HG03108 (cell line): ENCODE measurements around the gene DPYSL5.
"Not testable (repeated sequence)": the region's sequence is repeated elsewhere in the genome, so short reads cannot be mapped to it uniquely, and the experiment has no call there.

Experiments used
- ATAC-seq: cut with Tn5 transposase; IDR thresholded peaks from one replicate; pipeline ENCODE4 v1.9.1; 2021; ENCODE audit warnings: moderate library complexity; ENCODE audit not compliant: unreplicated experiment

The DPYSL5 gene

GRCh38 chr2:26873286-26873983 lies 25.5 kb downstream of the DPYSL5 start:
- no peak for ATAC-seq

- no peak for ATAC-seq
Observed at GRCh38 chr2:26874514-26874913, 26.6 kb downstream of the DPYSL5 start.

GRCh38 chr2:26875065-26875634 lies 27.2 kb downstream of the DPYSL5 start:
- no peak for ATAC-seq

- no peak for ATAC-seq
Observed at GRCh38 chr2:26875808-26876207, 27.9 kb downstream of the DPYSL5 start.

DNA sequence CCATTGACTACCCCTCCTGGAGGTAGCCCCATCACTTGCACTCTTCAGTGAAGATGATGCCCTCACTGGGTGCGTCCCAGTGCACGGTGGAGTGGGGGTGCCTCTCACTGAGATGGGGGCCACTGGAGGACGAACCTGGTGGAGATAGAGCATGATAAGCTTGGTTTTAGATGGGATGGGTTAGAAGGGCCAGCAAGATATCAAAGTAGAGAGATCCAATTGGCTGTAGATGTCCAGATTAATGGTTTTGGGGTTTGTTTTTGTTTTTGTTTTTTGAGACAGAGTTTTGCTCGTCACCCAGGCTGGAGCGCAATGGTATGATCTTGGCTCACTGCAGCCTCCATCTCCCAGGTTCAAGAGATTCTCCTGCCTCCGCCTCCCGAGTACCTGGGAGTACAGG lies 28.3 kb downstream of the DPYSL5 start:
- ATAC-seq: no peak

DNA sequence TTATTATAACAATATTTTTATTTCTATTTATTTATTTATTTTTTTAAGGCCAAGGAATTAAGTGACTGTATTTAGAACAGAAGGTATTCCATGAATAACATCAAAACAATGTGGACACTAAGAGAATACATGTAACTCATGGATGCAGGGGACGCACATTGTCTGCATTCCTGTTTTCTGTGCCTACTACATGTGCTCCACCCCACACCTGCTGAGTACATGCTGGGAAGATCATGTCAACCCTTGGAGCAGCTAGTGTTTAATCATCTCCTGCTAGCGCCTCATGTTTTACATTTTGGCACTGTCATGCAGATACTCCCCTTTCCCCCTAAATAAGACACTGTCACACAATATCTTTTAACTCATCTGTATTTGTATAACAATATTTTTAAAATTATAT lies 29.3 kb downstream of the DPYSL5 start:
- no peak for ATAC-seq

GRCh38 chr2:26880161-26880560 lies 32.2 kb downstream of the DPYSL5 start:
- no peak for ATAC-seq

- no peak for ATAC-seq
Observed at GRCh38 chr2:26880910-26881435, 33.0 kb downstream of the DPYSL5 start.

DNA sequence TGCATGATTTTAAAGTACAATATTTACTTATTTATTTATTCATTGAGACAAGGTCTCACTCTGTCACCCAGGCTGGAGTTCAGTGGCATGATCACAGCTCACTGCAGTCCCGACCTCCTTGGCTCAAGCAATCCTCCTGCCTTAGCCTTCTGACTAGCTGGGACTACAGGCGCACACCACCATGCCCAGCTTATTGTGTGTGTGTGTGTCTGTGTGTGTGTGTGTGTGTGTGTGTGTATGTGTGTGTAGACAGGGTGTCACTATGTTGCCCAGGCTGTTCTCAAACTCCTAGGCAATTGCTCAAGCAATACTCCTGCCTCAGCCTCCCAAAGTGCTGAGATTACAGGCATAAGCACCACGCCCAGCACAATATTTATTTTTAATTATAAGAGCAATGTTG lies 34.3 kb downstream of the DPYSL5 start:
- ATAC-seq: not testable (repeated sequence)

DNA sequence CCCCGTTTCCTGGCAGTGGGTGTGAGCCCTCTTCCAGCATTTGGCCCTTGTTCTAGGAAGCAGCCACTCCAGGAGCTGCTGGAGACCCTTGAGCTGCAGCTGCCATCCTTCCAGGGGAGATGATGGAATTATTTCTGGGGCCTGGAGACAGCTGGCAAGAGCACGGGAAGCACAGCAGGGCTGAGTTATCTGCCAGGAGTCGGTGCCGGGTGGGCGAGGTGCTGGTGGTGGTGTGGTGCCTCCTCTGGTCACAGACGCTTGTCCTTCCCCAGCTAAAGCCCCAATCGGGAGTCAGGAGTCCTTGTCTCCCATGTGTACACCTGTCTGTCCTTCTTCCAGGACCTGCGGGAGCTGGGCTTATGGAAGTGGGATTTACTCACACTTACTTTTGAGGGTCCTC lies 36.0 kb downstream of the DPYSL5 start:
- no peak for ATAC-seq

DNA sequence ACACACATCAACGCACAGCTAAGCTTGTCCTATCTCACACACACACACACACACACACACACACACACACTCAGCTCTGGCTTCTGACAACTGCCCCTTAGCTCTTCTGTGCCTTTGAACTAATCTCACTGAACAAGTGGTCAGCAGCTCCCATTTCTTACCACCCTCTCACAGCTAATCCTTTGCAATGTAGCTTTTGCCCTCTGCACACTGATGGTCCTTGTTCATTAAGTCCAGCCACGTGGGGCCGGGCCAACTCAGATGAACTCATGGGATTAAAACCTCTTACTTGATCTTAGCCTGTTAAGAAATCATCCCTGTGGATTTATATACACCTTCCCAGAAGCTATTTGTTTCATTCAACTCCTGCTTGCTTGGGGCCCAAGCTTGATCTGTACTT lies 36.6 kb downstream of the DPYSL5 start:
- ATAC-seq: no peak

DNA sequence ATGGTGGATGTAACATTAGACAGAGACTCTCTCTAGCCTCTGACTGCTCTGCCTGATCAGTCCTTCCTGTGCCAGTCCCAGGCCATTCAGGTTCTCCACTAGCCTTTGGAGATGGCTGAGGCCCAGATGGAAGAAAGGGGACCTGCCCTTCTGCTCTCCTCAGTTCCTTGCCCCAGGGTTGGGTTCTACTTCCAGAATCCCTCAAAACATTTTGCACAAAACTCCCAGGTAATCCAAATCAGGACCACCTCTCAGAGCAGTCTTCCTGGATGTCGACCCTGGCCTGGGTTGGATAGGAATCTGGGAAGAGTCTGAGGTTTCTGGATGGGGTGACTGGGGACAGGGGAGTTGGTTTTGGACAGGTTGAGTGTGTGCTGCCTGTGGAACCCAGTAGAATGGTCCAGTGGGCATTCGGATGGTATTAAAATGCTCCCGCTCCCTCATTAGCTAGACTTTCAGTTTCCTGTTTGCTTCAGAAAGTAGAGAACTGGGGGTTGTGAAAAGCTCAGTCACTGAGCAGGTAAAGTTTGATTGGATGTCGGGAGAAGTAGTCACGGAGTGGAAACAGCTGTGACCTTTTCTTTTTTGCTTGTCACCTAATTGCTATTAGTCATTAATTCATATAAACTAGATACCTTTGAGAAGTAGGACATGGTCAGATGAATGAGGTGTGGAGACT lies 37.9 kb downstream of the DPYSL5 start:
- no peak for ATAC-seq

GRCh38 chr2:26886736-26887135 lies 38.8 kb downstream of the DPYSL5 start:
- no peak for ATAC-seq

DNA sequence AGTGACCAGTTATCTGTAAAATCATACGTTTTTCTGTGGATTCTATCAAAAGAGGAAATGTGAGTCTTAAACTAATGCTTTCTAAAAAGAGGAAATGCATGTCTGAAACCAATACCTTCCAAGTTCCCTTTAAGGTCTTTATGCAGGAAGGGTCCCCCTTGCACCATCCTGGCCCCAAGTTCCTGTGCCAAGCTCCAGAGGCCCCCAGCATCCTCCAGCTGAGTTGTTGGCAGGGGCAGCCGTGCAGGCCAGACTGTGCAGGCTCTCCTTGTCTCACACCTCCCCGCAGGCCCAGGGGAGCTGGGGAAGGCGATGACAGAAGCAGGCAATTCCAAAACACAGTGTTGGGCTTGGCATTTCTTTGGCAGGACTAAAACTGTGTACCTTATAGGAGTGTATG lies 39.2 kb downstream of the DPYSL5 start:
- ATAC-seq: no peak

GRCh38 chr2:26889796-26890195 lies 41.9 kb downstream of the DPYSL5 start:
- ATAC-seq: no peak

GRCh38 chr2:26890341-26891000 lies 42.5 kb downstream of the DPYSL5 start:
- ATAC-seq: no peak

- no peak for ATAC-seq
Observed at GRCh38 chr2:26892133-26892532, 44.2 kb downstream of the DPYSL5 start.

DNA sequence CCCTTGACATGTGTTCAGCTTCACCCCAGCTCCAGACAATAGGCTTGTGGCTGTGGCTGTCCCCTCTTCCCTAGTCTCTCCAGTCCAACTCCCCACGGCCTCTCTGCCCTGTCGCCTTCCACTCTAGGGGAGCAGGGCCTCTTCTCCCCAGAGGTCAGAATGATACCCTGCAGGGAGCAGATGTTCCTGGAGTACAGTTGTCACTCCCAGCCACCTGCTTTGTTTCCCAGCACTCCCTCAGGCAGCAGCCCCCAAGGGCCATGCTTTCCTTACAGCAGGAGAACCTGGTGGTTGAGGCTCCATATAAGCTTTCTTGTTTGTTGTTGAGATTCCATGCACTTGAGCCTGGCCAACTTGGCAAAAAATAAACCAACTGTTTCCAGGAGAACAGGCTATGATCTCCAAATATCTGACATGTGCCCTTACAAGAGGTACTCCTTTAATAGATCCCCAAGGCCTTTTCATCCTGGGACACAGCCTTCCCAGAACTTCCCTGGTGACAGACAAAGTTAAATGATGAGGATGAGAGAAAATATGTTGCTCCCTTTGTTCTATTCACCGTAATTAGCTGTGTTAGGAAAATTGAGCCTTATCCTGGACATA lies 45.1 kb downstream of the DPYSL5 start:
- ATAC-seq: no peak

DNA sequence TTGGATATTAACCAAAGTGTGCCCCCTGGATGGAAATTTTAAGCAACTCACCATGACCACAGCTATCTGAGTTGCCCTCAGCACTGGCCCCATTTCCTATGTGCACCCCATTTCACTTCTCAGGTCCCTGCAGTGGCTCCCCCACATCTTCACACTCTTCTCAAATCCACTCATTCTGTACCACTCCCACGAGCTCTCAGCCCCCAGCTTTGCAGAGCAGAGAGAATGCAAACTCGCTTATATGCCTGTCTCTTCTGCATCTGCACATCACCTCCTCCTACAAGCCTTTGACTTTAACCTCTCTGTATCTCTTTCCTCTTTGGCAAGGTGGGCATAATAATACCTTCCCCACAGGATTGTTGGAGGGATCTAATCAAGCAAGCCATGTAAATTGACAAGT lies 46.2 kb downstream of the DPYSL5 start:
- ATAC-seq: no peak

DNA sequence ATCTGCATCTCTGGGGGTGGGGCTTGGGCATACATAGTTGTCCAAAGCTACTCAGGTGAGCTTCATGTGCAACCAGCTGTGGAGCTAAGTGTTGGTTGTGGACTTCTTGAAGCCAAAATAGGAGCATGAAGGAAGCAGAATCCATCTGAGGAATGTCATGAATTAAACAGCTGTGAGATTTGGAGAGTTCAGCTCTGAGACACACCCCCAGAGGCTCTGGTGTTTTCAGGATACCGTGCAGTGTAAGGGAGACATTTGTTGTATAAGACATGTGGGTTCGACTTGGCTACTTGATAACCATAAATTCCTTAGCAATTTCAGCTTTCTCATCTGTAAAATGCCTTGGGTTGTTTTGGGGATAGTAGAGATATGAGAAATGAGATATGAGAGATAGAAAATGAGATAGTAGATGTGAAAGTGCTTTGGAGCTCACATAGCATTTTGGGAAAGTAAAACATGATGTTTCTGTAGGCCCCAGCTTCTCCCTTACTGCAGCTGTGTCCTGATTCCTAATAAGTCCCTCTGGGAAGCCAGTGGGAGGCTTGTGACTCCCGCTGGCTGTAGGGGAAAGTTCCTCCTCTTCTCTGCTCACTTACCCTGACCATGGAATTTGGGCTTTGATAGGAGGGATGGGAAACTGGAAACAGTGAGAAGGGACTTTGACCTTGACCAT lies 50.0 kb downstream of the DPYSL5 start:
- no peak for ATAC-seq
